Adrenal gland (tissue), 12 donors: Measurements from ENCODE around the gene ACER3. TPM values are rescaled to one million over a fixed set of nuclear protein-coding genes. Genes with fewer than 3 reads are reported as not detected.

ENCODE experiments used
- DNase-seq, 7 donors: peaks; one replicate each; pipeline ENCODE4 v3.0.0-alpha.2; 2019 to 2020
- H3K27ac ChIP-seq, 5 donors: fragments of 200-600 bp; sonication (generic) in 4 of 5; 1 replicate in 3 of 5; 2 replicates in 2 of 5; pipeline versions ENCODE4 v1.5.1 to v1.8.0; 2016 to 2020; ENCODE audit warnings: mild to moderate bottlenecking in 1 of 5
- H3K27me3 ChIP-seq: fragments of 200-600 bp; 2 replicates; pipeline ENCODE4 v1.8.0; 2021
- H3K36me3 ChIP-seq, 2 donors: fragments of 200-600 bp; replicated peaks in 1 of 2; 1 replicate in 1 of 2; 2 replicates in 1 of 2; pipeline versions ENCODE4 v1.5.1 to v1.8.0; 2018 to 2022
- H3K4me1 ChIP-seq, 2 donors: fragments of 200-600 bp; replicated peaks in 1 of 2; 1 replicate in 1 of 2; 2 replicates in 1 of 2; pipeline versions ENCODE4 v1.5.1 to v1.8.0; 2018 to 2021
- H3K4me3 ChIP-seq, 4 donors: fragments of 200-600 bp; sonication (generic) in 3 of 4; one replicate each; pipeline ENCODE4 v1.5.1; 2016 to 2018
- H3K9me3 ChIP-seq, 3 donors: fragments of 200-600 bp; sonication (generic) in 1 of 3; replicated peaks in 1 of 3; 1 replicate in 2 of 3; 2 replicates in 1 of 3; pipeline versions ENCODE4 v1.5.1 to v1.8.0; 2016 to 2021
- POLR2A ChIP-seq, 2 donors: fragments of 450-650 bp; IDR thresholded peaks; one replicate each; pipeline ENCODE4 v1.6.1; 2017; ENCODE audit warnings: antibody characterized with exemption in 2 of 2, mild to moderate bottlenecking in 2 of 2, moderate library complexity in 1 of 2
- WGBS, 4 donors: extraction: QIAGEN DNeasy Blood & Tissue Kit in 2 of 4; methylation state at CpG; one replicate each; pipeline versions ENCODE4 v1.1.5 to v1.1.7; 2013 to 2017; 5-methylcytosine and 5-hydroxymethylcytosine counted together
- intact Hi-C, 2 donors: fragments of 100-400 bp; cut with DNase I; formaldehyde crosslinking; loops; one replicate each; pipeline versions ENCODE4 v1.14.1 to v1.15.0; 2022 to 2023
- polyA plus RNA-seq, 3 donors: library from polyadenylated mRNA; stranded (reverse); fragments of 200-250 nt in 2 of 3; fragments of 350-450 nt in 1 of 3; fragmentation: Illumina TruSeq in 1 of 3; extraction: RNeasy Lipid Tissue Mini Kit (QIAGEN cat#74804) in 1 of 3; gene quantifications; one replicate each; pipeline ENCODE4 v1.2.3, GENCODE V29; 2013 to 2014
- total RNA-seq, 9 donors: library from RNA; depleted of rRNA in 4 of 9; stranded (reverse); fragments of >200 nt in 4 of 9; fragments of 120-200 nt in 1 of 9; fragmentation: NEBNext Ultra II Directional in 1 of 9; extraction: Animal tissue kit (Norgen Biotek cat#: 25700) in 1 of 9; gene quantifications; one replicate each; pipeline versions ENCODE4 v1.1.0 to v1.2.4, GENCODE V29; 2013 to 2023
- TF ChIP-seq, protein P1 (sequence below), 6 experiments: fragments of 450-650 bp in 4 of 6; fragments of 200-600 bp in 2 of 6; sonication (generic) in 1 of 6; IDR thresholded peaks; 1 replicate in 5 of 6; 2 replicates in 1 of 6; pipeline versions ENCODE4 v1.5.1 to v1.8.0; 2016 to 2021; ENCODE audit warnings: antibody characterized with exemption in 6 of 6, mild to moderate bottlenecking in 2 of 6, moderate library complexity in 1 of 6
- donor health status: healthy with polysubstance abuse.
- donor health status: Bipolar disorder and iron deficiency.
- donor health status: DM: yes; HTN: yes; CAD: no.
- donor health status: DM: no; HTN: no; CAD: no.
- donor health status: DM: no; HTN: no; CAD: no.
- donor health status: DM: yes; HTN: yes; CAD: no.

ACER3 gene
- total and polyA plus RNA-seq, 12 donors: 4.1 to 22.0 (median 15.3) TPM

DNA sequence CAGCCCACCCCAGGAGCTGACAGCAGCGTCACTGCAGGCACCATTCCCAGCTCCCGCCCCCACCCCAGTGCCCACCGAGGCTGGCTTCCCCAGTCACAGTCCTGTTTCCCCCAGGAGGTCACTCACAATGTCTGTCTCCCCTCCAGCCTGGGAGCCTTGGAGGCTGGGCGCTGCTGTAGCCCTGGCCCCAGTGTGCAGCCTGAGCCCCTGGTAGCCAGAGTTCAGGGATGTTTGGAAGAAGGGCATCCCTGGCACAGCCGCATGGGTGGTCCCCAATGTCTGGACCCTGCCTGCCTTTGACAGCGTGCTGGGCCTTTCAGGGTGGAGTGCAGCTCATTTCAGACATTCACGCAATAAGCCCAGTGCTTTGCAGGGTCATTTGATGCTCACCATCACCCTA is 210.4 kb downstream of the ACER3 start:
- WGBS, 4 donors: 77 to 100% (median 86%) methylated on average over 2 to 7 of the region's 7 CpGs
- TF ChIP-seq, protein P1, sequence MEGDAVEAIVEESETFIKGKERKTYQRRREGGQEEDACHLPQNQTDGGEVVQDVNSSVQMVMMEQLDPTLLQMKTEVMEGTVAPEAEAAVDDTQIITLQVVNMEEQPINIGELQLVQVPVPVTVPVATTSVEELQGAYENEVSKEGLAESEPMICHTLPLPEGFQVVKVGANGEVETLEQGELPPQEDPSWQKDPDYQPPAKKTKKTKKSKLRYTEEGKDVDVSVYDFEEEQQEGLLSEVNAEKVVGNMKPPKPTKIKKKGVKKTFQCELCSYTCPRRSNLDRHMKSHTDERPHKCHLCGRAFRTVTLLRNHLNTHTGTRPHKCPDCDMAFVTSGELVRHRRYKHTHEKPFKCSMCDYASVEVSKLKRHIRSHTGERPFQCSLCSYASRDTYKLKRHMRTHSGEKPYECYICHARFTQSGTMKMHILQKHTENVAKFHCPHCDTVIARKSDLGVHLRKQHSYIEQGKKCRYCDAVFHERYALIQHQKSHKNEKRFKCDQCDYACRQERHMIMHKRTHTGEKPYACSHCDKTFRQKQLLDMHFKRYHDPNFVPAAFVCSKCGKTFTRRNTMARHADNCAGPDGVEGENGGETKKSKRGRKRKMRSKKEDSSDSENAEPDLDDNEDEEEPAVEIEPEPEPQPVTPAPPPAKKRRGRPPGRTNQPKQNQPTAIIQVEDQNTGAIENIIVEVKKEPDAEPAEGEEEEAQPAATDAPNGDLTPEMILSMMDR (IDR thresholded peaks at IDR 0.05): no peak
- TF ChIP-seq POLR2A (IDR thresholded peaks at IDR 0.05): no peak
- Histone ChIP-seq H3K36me3 (no peaks in the 10 kb centered on the region), H3K27ac (peak overlapping the region in 2 of 5 donors; percentile 93 to 98), H3K9me3 (no peaks in the 10 kb centered on the region), H3K4me1 (peaks cover 29 to 51% of the 10 kb centered on the region in 2 donors), H3K4me3 (no peak overlapping the region), H3K27me3 (no peaks in the 10 kb centered on the region)
- DNase-seq: peak in 4 of 7 donors; percentile 8 to 41 (median 12)
- intact Hi-C loops: no loop called here

DNA sequence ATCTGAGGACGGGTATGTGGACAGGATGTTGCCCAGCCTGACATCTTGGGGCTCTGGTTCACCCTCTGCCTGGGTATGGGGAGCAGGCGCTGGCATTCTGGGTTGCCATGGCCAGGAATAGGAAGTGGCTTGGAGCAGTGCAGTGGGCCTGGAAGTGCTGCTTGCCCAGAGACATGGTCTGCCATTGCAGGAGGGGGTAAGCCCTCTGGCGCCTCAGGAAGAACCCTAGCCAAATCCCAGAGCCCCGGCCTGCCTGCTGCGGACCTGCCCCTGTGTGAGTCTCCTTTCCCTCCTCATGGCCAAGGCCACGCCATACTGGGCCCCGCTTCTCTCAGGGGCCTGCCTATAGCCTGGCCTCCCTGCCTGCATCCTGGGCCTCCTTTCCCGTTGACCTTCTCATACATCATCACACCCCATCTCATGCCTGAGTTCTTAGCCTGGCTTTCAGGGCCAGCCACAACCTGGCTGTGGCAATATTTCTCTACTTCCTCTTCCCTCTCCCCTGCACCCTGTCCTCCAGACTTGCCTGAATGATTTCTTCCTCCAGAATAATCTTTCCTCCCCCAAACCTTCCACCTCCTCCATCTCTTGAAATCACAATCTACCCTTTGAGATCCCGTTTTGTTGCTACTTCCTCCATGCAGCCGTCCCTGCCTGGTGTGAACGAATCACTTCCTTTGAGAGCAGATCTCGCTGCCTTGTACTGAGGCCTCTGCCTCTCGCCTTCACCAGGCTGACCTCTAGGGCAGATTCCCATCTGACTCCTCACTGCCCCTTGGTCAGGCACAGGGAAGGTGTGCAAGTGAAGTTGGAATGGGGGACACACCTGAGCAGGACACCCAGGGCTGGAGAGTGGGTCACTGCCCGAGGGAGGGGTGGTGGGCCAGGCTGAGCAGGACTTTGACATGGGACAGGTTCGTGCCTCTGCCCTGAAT is 211.2 kb downstream of the ACER3 start:
- TF ChIP-seq, protein P1 (IDR thresholded peaks at IDR 0.05): no peak
- TF ChIP-seq POLR2A (IDR thresholded peaks at IDR 0.05): no peak
- Histone ChIP-seq H3K27me3 (no peaks in the 10 kb centered on the region), H3K36me3 (no peaks in the 10 kb centered on the region), H3K27ac (peak overlapping the region in 4 of 5 donors; percentile 87 to 98 (median 94)), H3K9me3 (no peaks in the 10 kb centered on the region), H3K4me3 (no peak overlapping the region), H3K4me1 (peaks cover 29 to 51% of the 10 kb centered on the region in 2 donors)
- intact Hi-C loops: no loop called here
- DNase-seq: peak in 4 of 7 donors; percentile 20 to 53 (median 34)
- 54 to 60% (median 57%) methylated on average over 14 to 15 of the region's 15 CpGs for WGBS, 4 donors

DNA sequence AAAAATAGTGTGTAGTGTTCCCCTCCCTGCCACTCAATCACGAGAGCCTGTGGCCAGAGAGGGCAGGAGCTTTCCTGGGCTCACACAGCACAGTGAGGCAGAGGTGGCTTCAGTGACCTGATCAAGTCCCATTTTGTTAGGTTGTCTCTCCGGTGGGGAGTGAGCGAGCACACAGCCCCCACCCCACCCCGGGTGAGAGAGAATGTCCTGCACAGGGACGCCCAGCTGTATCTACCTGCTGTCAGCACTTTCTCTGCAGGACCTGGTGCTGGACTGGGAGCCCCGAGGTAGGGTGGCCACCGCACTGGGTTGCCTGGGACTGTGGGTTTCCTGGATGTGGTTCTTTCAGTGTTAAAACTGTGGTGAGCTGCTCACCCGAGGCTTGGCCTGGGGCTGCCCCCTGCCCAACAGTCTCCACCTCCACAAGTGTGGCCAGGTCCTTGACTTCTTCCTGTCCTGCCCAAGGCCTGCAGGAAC is 212.2 kb downstream of the ACER3 start:
- Histone ChIP-seq H3K4me1 (peaks cover 29 to 49% of the 10 kb centered on the region in 2 donors), H3K9me3 (no peaks in the 10 kb centered on the region), H3K36me3 (no peaks in the 10 kb centered on the region), H3K27me3 (no peaks in the 10 kb centered on the region), H3K27ac (peak overlapping the region; percentile 87 to 98 (median 93)), H3K4me3 (no peak overlapping the region)
- TF ChIP-seq, protein P1 (IDR thresholded peaks at IDR 0.05): no peak
- TF ChIP-seq POLR2A (IDR thresholded peaks at IDR 0.05): no peak
- intact Hi-C loops: no loop called here
- WGBS, 4 donors: 0 to 46% (median 41%) methylated on average over 1 to 8 of the region's 8 CpGs; no CpG with 5 or more reads in 1 of the 4 donors
- peak in 2 of 7 donors; percentile 19 for DNase-seq

DNA sequence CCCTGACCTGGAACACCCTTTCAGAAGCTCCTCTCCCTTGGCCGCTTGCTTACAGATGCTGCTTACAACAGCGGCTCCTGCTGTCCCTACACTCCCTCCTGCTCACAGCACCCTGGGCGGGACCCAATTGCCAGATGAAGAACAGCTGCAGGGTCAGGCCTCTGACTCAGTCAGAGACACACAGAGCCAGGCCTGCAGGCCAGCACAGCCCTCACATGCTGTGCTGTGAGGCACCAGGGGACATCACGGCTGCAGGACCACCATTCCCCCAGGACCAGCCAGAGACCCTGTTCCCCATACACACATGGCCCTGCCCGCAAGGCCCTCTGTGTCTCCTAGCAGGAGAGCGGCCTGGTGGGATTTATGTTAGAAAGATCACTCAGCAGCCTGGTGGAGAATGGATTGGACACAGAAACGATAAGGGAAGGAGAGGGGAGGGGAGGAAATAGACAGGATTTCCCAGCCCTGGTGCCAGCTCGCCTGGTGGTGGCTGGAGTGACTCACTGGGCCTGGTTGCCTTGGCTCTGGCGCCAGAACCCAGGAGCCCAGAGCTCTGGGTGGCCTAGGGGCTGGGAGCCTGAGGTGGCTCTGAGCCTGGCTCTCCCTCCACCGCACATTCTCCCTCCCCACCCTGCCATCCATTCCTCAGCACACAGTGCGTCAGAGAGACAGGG is 212.7 kb downstream of the ACER3 start:
- Histone ChIP-seq H3K9me3 (no peaks in the 10 kb centered on the region), H3K4me1 (peaks cover 29 to 45% of the 10 kb centered on the region in 2 donors), H3K27ac (peak overlapping the region; percentile 87 to 98 (median 93)), H3K36me3 (no peaks in the 10 kb centered on the region), H3K27me3 (no peaks in the 10 kb centered on the region), H3K4me3 (no peak overlapping the region)
- peak; percentile 27 to 87 for TF ChIP-seq POLR2A (IDR thresholded peaks at IDR 0.05)
- TF ChIP-seq, protein P1 (IDR thresholded peaks at IDR 0.05): peak; percentile 35 to 70 (median 52)
- DNase-seq: peak; percentile 89 to 98 (median 96)
- WGBS, 4 donors: 19 to 24% (median 20%) methylated on average over 6 to 11 of the region's 11 CpGs
- intact Hi-C loops: no loop called here
